GM12892 (cell line): ENCODE results near the gene CCL4.

Source experiments
- POLR2A ChIP-seq: IDR thresholded peaks from 2 replicates; pipeline ENCODE4 v1.6.1; 2011; ENCODE audit warnings: low read depth, low read length, control low read depth
- POLR2AphosphoS5 ChIP-seq: IDR thresholded peaks from 2 replicates; pipeline ENCODE4 v1.6.1; 2011; ENCODE audit warnings: low read depth, low read length, control low read depth
- TAF1 ChIP-seq: IDR thresholded peaks from 2 replicates; pipeline ENCODE4 v1.6.1; 2011; ENCODE audit warnings: low read depth, mild to moderate bottlenecking, control low read depth, low read length, borderline replicate concordance

DNA sequence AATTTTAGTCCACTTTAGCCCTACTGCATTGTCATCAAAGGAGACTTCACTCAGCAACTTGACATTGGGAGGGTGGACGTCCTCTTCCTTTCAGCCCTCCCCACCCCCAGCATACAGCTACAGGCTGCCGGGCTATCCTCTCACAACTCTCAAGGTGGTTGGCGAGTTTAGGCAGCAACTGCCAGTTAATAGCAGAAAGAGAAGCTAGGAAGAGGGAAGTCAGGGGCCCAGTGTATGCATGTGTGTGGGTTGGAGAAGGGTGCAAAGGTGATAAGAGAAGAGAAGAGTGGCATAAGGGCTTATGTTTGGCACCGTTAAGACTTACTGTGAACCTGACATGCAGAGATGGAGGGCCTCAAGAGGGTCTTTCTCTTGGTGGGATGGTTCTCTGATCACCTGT lies 31.8 kb downstream of the CCL4 start:
- TF ChIP-seq POLR2A (no peak), TAF1 (no peak), POLR2AphosphoS5 (no peak)
